ENCODE results near the gene SSTR5.

Gene SSTR5

GRCh38 chr16:1040346-1040745 lies 32.2 kb upstream of the SSTR5 start:
- DNase-seq, result no peak

GRCh38 chr16:1042049-1042744 lies 30.4 kb upstream of the SSTR5 start:
- DNase-seq, result no peak

GRCh38 chr16:1042866-1043265 lies 29.7 kb upstream of the SSTR5 start:
- no peak for DNase-seq

GRCh38 chr16:1043881-1044451 lies 28.6 kb upstream of the SSTR5 start:
- DNase-seq, result no peak

GRCh38 chr16:1044460-1045309 lies 27.9 kb upstream of the SSTR5 start:
- no peak for DNase-seq

GRCh38 chr16:1045310-1045992 lies 27.1 kb upstream of the SSTR5 start:
- DNase-seq, result no peak

GRCh38 chr16:1045993-1046911 lies 26.3 kb upstream of the SSTR5 start:
- DNase-seq, result no peak

- no peak for DNase-seq
Observed at GRCh38 chr16:1047123-1047522, 25.4 kb upstream of the SSTR5 start.

GRCh38 chr16:1047801-1048200 lies 24.7 kb upstream of the SSTR5 start:
- DNase-seq, result no peak

- DNase-seq, result peak in 1 of 2 donors; percentile 24
Observed at GRCh38 chr16:1048442-1049112, 24.0 kb upstream of the SSTR5 start.

GRCh38 chr16:1049113-1049975 lies 23.2 kb upstream of the SSTR5 start:
- no peak for DNase-seq

- no peak for DNase-seq
Observed at GRCh38 chr16:1049976-1050247, 22.6 kb upstream of the SSTR5 start.

GRCh38 chr16:1050516-1050915 lies 22.0 kb upstream of the SSTR5 start:
- DNase-seq, result no peak

- DNase-seq, result no peak
Observed at GRCh38 chr16:1050921-1051320, 21.6 kb upstream of the SSTR5 start.

GRCh38 chr16:1051446-1051845 lies 21.1 kb upstream of the SSTR5 start:
- no peak for DNase-seq

- DNase-seq, result no peak
Observed at GRCh38 chr16:1052721-1053120, 19.8 kb upstream of the SSTR5 start.

GRCh38 chr16:1053121-1053521 lies 19.4 kb upstream of the SSTR5 start:
- no peak for DNase-seq

- DNase-seq, result no peak
Observed at GRCh38 chr16:1053700-1054368, 18.7 kb upstream of the SSTR5 start.

GRCh38 chr16:1054660-1055556 lies 17.6 kb upstream of the SSTR5 start:
- DNase-seq, result peak; percentile 26 to 40
